ENCODE measurements around the gene DLX2.

The DLX2 gene

GRCh38 chr2:172091761-172092566 is 10.7 kb downstream of the DLX2 start:
- H3K27ac ChIP-seq = no peak overlapping the region
- DNase-seq (ENCODE audit: low spot score) = no peak
- no peak for TF ChIP-seq CTCF (IDR thresholded peaks at IDR 0.05)
- no peak overlapping the region for H3K4me3 ChIP-seq

GRCh38 chr2:172091000-172091641 is 11.6 kb downstream of the DLX2 start:
- no peak for TF ChIP-seq CTCF (IDR thresholded peaks at IDR 0.05)
- no peak overlapping the region for H3K4me3 ChIP-seq
- peak overlapping the region in 1 of 2 donors; percentile 42 for H3K27ac ChIP-seq
- no peak for DNase-seq (ENCODE audit: low spot score)

- Histone ChIP-seq H3K4me3 (no peak overlapping the region), H3K27ac (peak overlapping the region in 1 of 2 donors; percentile 42)
- TF ChIP-seq CTCF (IDR thresholded peaks at IDR 0.05) = no peak
- DNase-seq (ENCODE audit: low spot score) = no peak
Observed at GRCh38 chr2:172090044-172090961, 12.4 kb downstream of the DLX2 start.

GRCh38 chr2:172089633-172090032 is 13.1 kb downstream of the DLX2 start:
- no peak for TF ChIP-seq CTCF (IDR thresholded peaks at IDR 0.05)
- DNase-seq (ENCODE audit: low spot score) = no peak
- no peak overlapping the region for H3K4me3 ChIP-seq
- no peak overlapping the region for H3K27ac ChIP-seq

GRCh38 chr2:172089005-172089504 is 13.6 kb downstream of the DLX2 start:
- TF ChIP-seq CTCF (IDR thresholded peaks at IDR 0.05) = no peak
- H3K27ac ChIP-seq = no peak overlapping the region
- no peak overlapping the region for H3K4me3 ChIP-seq
- DNase-seq (ENCODE audit: low spot score) = no peak

GRCh38 chr2:172088245-172089004 is 14.3 kb downstream of the DLX2 start:
- H3K27ac ChIP-seq = no peak overlapping the region
- no peak for TF ChIP-seq CTCF (IDR thresholded peaks at IDR 0.05)
- DNase-seq (ENCODE audit: low spot score) = no peak
- no peak overlapping the region for H3K4me3 ChIP-seq
